ENCODE measurements around the gene CHRNA4.

The CHRNA4 gene

GRCh38 chr20:63318391-63319163 is 42.6 kb downstream of the CHRNA4 start:
- DNase-seq: no peak

GRCh38 chr20:63317601-63318291 is 43.4 kb downstream of the CHRNA4 start:
- peak; percentile 55 for DNase-seq

- no peak for DNase-seq
These were observed 44.1 kb downstream of the CHRNA4 start for GRCh38 chr20:63317061-63317460.

- DNase-seq: no peak
These were observed 44.6 kb downstream of the CHRNA4 start for GRCh38 chr20:63316502-63316921.

GRCh38 chr20:63315731-63316491 is 45.2 kb downstream of the CHRNA4 start:
- no peak for DNase-seq

GRCh38 chr20:63315240-63315689 is 45.9 kb downstream of the CHRNA4 start:
- no peak for DNase-seq

GRCh38 chr20:63314566-63315239 is 46.4 kb downstream of the CHRNA4 start:
- no peak for DNase-seq

GRCh38 chr20:63314015-63314471 is 47.1 kb downstream of the CHRNA4 start:
- no peak for DNase-seq

GRCh38 chr20:63313349-63314014 is 47.7 kb downstream of the CHRNA4 start:
- DNase-seq: no peak

GRCh38 chr20:63312690-63313348 is 48.3 kb downstream of the CHRNA4 start:
- no peak for DNase-seq

GRCh38 chr20:63312273-63312672 is 48.9 kb downstream of the CHRNA4 start:
- no peak for DNase-seq

GRCh38 chr20:63311833-63312243 is 49.3 kb downstream of the CHRNA4 start:
- no peak for DNase-seq

GRCh38 chr20:63311186-63311832 is 49.8 kb downstream of the CHRNA4 start:
- no peak for DNase-seq

GRCh38 chr20:63310265-63310991 is 50.7 kb downstream of the CHRNA4 start:
- DNase-seq: no peak

- peak; percentile 13 for DNase-seq
These were observed 51.7 kb downstream of the CHRNA4 start for GRCh38 chr20:63309261-63310071.

- no peak for DNase-seq
These were observed 52.8 kb downstream of the CHRNA4 start for GRCh38 chr20:63308218-63308911.

- no peak for DNase-seq
These were observed 53.5 kb downstream of the CHRNA4 start for GRCh38 chr20:63307538-63308217.
